Body of pancreas (tissue), 4 donors: ENCODE results near the gene PEX6. TPM values are rescaled to one million over a fixed set of nuclear protein-coding genes. Genes with fewer than 3 reads are reported as not detected.

Experiments used
- ATAC-seq: fragments of 150-250 bp; one replicate; pipeline ENCODE4 v1.9.1; 2016
- DNase-seq, 4 donors: peaks; one replicate each; pipeline ENCODE4 v3.0.0-alpha.2; 2019
- H3K27ac ChIP-seq, 4 donors: fragments of 200-600 bp; sonication (generic); 1 replicate in 3 of 4; 2 replicates in 1 of 4; pipeline versions ENCODE4 v1.5.1 to v1.6.1; 2016 to 2019; ENCODE audit warnings: mild to moderate bottlenecking in 1 of 4, mixed read lengths in 1 of 4, moderate library complexity in 1 of 4
- H3K27me3 ChIP-seq, 2 donors: fragments of 200-600 bp; sonication (generic); one replicate each; pipeline ENCODE4 v1.6.0; 2016; ENCODE audit warnings: mild to moderate bottlenecking in 1 of 2
- H3K36me3 ChIP-seq, 2 donors: fragments of 200-600 bp; sonication (generic); replicated peaks in 1 of 2; 2 replicates each; pipeline ENCODE4 v1.5.1; 2016; ENCODE audit warnings: low read depth in 2 of 2; ENCODE audit not compliant: insufficient read depth in 1 of 2
- H3K4me1 ChIP-seq: fragments of 200-600 bp; sonication (generic); one replicate; pipeline ENCODE4 v1.6.0; 2016
- H3K4me3 ChIP-seq, 2 donors: fragments of 200-600 bp; sonication (generic); 1 replicate in 1 of 2; 2 replicates in 1 of 2; pipeline ENCODE4 v1.5.1; 2016 to 2019
- H3K9me3 ChIP-seq, 3 donors: fragments of 200-600 bp; sonication (generic); 1 replicate in 2 of 3; 2 replicates in 1 of 3; pipeline ENCODE4 v1.5.1; 2016
- CTCF ChIP-seq, 7 experiments: fragments of 450-650 bp in 4 of 7; fragments of 200-600 bp in 3 of 7; sonication (generic) in 3 of 7; IDR thresholded peaks; one replicate each; pipeline ENCODE4 v1.5.1; 2016 to 2019; ENCODE audit warnings: antibody characterized with exemption in 7 of 7
- POLR2A ChIP-seq, 3 donors: fragments of 450-650 bp; IDR thresholded peaks; one replicate each; pipeline ENCODE4 v1.6.1; 2016; ENCODE audit warnings: antibody characterized with exemption in 3 of 3, mild to moderate bottlenecking in 2 of 3
- WGBS, 2 donors: methylation state at CpG; one replicate each; pipeline ENCODE4 v1.1.5; 2017; 5-methylcytosine and 5-hydroxymethylcytosine counted together
- intact Hi-C: fragments of 100-400 bp; cut with DNase I; formaldehyde crosslinking; loops from one replicate; pipeline ENCODE4 v1.15.1; 2023
- total RNA-seq, 2 donors: library from RNA; depleted of rRNA; stranded (reverse); fragments of >200 nt; gene quantifications; one replicate each; pipeline ENCODE4 v1.1.0, GENCODE V29; 2016

PEX6 gene
- total RNA-seq, 2 donors from 2014 or later, result 18.1 to 26.2 TPM

- peak; percentile 98 to 99 (median 98) for DNase-seq
- Histone ChIP-seq H3K9me3 (no peaks in the 10 kb centered on the region), H3K36me3 (no peaks in the 10 kb centered on the region), H3K4me3 (peak within 1 kb of the TSS; percentile 60 to 70), H3K27ac (peak within 1 kb of the TSS; percentile 44 to 88 (median 77)), H3K27me3 (no peaks in the 10 kb centered on the region), H3K4me1 (peaks cover 44% of the 10 kb centered on the region)
- 0% methylated on average over 19 to 59 of the region's 59 CpGs for WGBS, 2 donors
- TF ChIP-seq CTCF (IDR thresholded peaks at IDR 0.05) (peak in 3 of 7 experiments; percentile 31 to 49 (median 44)), POLR2A (IDR thresholded peaks at IDR 0.05) (peak; percentile 80 to 95 (median 93))
- peak; percentile 97 for ATAC-seq
- intact Hi-C loops, result no loop called here
These were observed 5.3 kb upstream of the PEX6 start, which contains the start of gene PPP2R5D for GRCh38 chr6:42984001-42984923. Gene PPP2R5D, plus strand, starts transcription at chr6:42984570. Its CDS starts 108 bp downstream, at chr6:42984678.

GRCh38 chr6:42981836-42982235 lies 2.9 kb upstream of the PEX6 start:
- TF ChIP-seq POLR2A (IDR thresholded peaks at IDR 0.05), result no peak
- TF ChIP-seq CTCF (IDR thresholded peaks at IDR 0.05), result no peak
- no peak overlapping the region for H3K4me3 ChIP-seq
- H3K27ac ChIP-seq, result no peak overlapping the region
- peaks cover 50% of the 10 kb centered on the region for H3K4me1 ChIP-seq
- H3K36me3 ChIP-seq, result no peaks in the 10 kb centered on the region
- WGBS, 2 donors, result 80 to 87% methylated on average over 5 of the region's 5 CpGs
- intact Hi-C loops, result no loop called here
- no peaks in the 10 kb centered on the region for H3K27me3 ChIP-seq
- no peaks in the 10 kb centered on the region for H3K9me3 ChIP-seq
- ATAC-seq, result no peak
- DNase-seq, result no peak

GRCh38 chr6:42979523-42980177 lies 669 bp upstream of the PEX6 start:
- TF ChIP-seq CTCF (IDR thresholded peaks at IDR 0.05) (no peak), POLR2A (IDR thresholded peaks at IDR 0.05) (no peak)
- H3K36me3 ChIP-seq, result no peaks in the 10 kb centered on the region
- ATAC-seq (no peak), DNase-seq (no peak)
- peak overlapping the region; percentile 70 to 95 (median 84) for H3K27ac ChIP-seq
- whole genome bisulfite sequencing, 2 donors, result 42 to 50% methylated on average over 9 of the region's 9 CpGs
- H3K27me3 ChIP-seq, result no peaks in the 10 kb centered on the region
- H3K4me3 ChIP-seq, result peak overlapping the region; percentile 58 to 73
- intact Hi-C loops, result no loop called here
- peaks cover 37% of the 10 kb centered on the region for H3K4me1 ChIP-seq
- no peaks in the 10 kb centered on the region for H3K9me3 ChIP-seq

GRCh38 chr6:42978487-42978838 lies 518 bp downstream of the PEX6 start:
- Histone ChIP-seq H3K4me3 (peak overlapping the region; percentile 58 to 73), H3K27me3 (no peaks in the 10 kb centered on the region), H3K36me3 (no peaks in the 10 kb centered on the region), H3K27ac (peak overlapping the region; percentile 70 to 95 (median 84)), H3K9me3 (no peaks in the 10 kb centered on the region), H3K4me1 (peaks cover 31% of the 10 kb centered on the region)
- intact Hi-C loops, result no loop called here
- WGBS, 2 donors, result 0% methylated on average over 27 of the region's 28 CpGs; no CpG with 5 or more reads in 1 of the 2 donors
- DNase-seq (peak; percentile 39 to 51 (median 40)), ATAC-seq (no peak)
- TF ChIP-seq POLR2A (IDR thresholded peaks at IDR 0.05), result no peak
- no peak for TF ChIP-seq CTCF (IDR thresholded peaks at IDR 0.05)
